Measurements from ENCODE around the gene RPS6KA5.

GRCh38 chr14:90804292-90805083 is 256.0 kb downstream of the RPS6KA5 start:
- no peak for TF ChIP-seq CTCF (IDR thresholded peaks at IDR 0.05)
- TF ChIP-seq POLR2AphosphoS5 (IDR thresholded peaks at IDR 0.05): no peak
- TF ChIP-seq POLR2A (IDR thresholded peaks at IDR 0.05): no peak

All from gastroesophageal sphincter (tissue), 3 donors.